ENCODE data around the gene FAAP20. TPM values are rescaled to one million over a fixed set of nuclear protein-coding genes. Genes with fewer than 3 reads are reported as not detected.
A peak's percentile ranks its signal among the peaks of the same experiment; 100 is the strongest.

FAAP20 gene
- total and polyA plus RNA-seq, 2 experiments from 2014 or later, result 24.9 to 117 TPM

DNA sequence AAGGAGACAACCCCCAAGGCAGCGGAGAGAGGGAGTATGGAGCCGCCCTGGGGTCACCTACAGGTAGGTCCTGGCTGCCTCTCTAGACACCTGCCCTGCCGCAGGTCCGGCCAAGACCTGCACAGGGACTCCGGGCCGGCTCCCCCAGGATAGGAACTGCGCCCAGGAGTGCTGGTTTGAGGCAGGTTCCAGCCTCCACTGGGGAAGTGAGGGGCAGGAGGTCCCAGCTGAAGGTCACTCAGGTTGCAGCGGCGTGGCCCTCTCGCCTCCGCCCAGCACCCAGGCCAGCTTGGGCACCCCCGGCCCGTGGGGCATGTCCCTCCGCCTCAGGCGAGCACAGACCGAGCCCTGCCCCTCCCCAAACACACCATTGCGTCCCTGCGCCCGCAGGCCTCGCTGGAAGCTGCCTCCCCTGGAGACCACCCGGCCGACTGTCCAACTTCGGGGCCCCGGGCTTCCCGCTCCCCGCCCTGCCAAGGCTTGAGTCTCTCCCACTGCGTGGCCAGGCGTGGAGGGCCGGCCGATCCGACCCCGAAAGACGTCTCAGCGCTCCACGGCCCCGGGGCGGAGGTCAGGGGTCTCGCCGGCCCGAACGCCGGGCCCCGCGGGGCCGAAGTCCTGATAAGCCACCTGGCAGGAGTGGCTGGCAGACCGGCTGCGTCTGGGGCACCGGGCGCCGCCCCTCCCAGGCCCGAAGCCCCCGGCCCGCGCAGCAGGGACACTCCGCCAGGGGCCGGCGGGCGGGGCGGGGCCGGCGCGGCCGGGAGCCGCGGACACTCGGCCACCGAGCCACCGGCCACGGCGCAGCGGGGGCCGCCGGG, 32.2 kb upstream of the FAAP20 start:
- peaks cover 40% of the 10 kb centered on the region for H3K79me2 ChIP-seq

DNA sequence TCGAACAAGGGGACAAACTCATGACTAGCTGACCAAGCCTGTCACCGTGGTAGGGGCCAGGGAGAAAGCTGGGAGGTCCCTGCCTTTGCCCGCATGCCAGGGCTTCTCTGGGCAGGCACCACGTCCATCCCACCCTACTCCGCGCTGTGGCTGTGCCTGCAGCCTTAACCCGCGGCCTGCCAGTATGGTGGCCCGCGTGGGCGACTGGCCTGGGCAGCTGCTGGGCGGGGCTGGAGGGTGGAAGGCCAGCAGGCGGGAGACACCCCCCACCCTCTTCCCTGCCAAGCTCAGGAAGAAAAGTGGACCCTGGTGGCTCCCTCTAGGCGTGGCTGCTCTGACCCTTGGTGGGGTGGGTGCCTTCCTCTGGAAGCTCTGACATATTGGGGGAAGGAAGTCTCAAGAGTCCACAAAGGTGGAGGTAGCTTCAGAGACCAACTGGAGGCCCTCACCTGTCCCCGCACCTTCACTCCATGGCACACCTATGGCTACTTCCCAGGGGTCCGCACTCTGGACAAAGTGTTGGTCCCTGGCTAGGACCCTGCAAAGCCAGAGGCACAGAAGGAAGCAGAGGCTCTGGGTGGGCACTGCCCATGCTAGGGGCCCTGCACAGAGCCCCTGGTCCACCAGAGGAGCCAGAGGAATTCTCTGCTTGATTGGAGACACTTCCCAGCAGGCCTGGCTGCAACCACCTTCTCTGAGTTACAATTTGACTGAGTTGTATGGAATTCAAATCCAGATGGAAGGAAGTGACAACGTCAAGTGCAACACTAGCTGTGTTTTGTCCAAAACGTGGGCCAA, 30.3 kb upstream of the FAAP20 start:
- no peak overlapping the region for H3K4me3 ChIP-seq
- peaks cover 21% of the 10 kb centered on the region for H3K79me2 ChIP-seq
- H3K9me3 ChIP-seq (ENCODE audit: low read depth), result no peaks in the 10 kb centered on the region
- no peaks in the 10 kb centered on the region for H3K9me2 ChIP-seq (replicated peaks; ENCODE audit: insufficient read depth)
- no peaks in the 10 kb centered on the region for H3K27me3 ChIP-seq
- TF ChIP-seq, protein P1, sequence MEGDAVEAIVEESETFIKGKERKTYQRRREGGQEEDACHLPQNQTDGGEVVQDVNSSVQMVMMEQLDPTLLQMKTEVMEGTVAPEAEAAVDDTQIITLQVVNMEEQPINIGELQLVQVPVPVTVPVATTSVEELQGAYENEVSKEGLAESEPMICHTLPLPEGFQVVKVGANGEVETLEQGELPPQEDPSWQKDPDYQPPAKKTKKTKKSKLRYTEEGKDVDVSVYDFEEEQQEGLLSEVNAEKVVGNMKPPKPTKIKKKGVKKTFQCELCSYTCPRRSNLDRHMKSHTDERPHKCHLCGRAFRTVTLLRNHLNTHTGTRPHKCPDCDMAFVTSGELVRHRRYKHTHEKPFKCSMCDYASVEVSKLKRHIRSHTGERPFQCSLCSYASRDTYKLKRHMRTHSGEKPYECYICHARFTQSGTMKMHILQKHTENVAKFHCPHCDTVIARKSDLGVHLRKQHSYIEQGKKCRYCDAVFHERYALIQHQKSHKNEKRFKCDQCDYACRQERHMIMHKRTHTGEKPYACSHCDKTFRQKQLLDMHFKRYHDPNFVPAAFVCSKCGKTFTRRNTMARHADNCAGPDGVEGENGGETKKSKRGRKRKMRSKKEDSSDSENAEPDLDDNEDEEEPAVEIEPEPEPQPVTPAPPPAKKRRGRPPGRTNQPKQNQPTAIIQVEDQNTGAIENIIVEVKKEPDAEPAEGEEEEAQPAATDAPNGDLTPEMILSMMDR (IDR thresholded peaks at IDR 0.05; ENCODE audit: poor library complexity), result no peak
- TF ChIP-seq EZH2phosphoT487 (IDR thresholded peaks at IDR 0.05; ENCODE audit: low read depth, severe bottlenecking, unreplicated experiment), result no peak
- TF ChIP-seq EZH2 (IDR thresholded peaks at IDR 0.05; ENCODE audit: borderline replicate concordance), result no peak
- WGBS (ENCODE audit: low lambda C conversion rate, missing lambda C conversion rate), result 96% methylated on average over 18 of the region's 18 CpGs
- H3K4me1 ChIP-seq (ENCODE audit: insufficient read depth), result peaks cover 12% of the 10 kb centered on the region
- H2AFZ ChIP-seq, result no peak overlapping the region
- H3K27ac ChIP-seq, result no peak overlapping the region
- no peak for DNase-seq (ENCODE audit: low spot score)
- no peak overlapping the region for H3K4me2 ChIP-seq
- no peaks in the 10 kb centered on the region for H3K36me3 ChIP-seq (replicated peaks; ENCODE audit: insufficient read depth, low read depth)
- H4K20me1 ChIP-seq (ENCODE audit: insufficient read depth, poor library complexity, severe bottlenecking), result peaks cover 12% of the 10 kb centered on the region

More for the DNA sequence above, 32.2 kb upstream of the FAAP20 start:
- peaks cover 31% of the 10 kb centered on the region for H3K4me1 ChIP-seq (ENCODE audit: insufficient read depth)
- no peaks in the 10 kb centered on the region for H3K9me2 ChIP-seq (replicated peaks; ENCODE audit: insufficient read depth)
- H4K20me1 ChIP-seq (ENCODE audit: insufficient read depth, poor library complexity, severe bottlenecking), result peaks cover 31% of the 10 kb centered on the region
- TF ChIP-seq EZH2phosphoT487 (IDR thresholded peaks at IDR 0.05; ENCODE audit: low read depth, severe bottlenecking, unreplicated experiment) (no peak), EZH2 (IDR thresholded peaks at IDR 0.05; ENCODE audit: borderline replicate concordance) (no peak)
- TF ChIP-seq, protein P1 (IDR thresholded peaks at IDR 0.05; ENCODE audit: poor library complexity), result no peak
- peak overlapping the region; percentile 100 for H3K27ac ChIP-seq
- peak overlapping the region; percentile 99 for H3K4me2 ChIP-seq
- 55% methylated on average over 18 of the region's 73 CpGs for WGBS (ENCODE audit: low lambda C conversion rate, missing lambda C conversion rate)
- H3K27me3 ChIP-seq, result no peaks in the 10 kb centered on the region
- DNase-seq (ENCODE audit: low spot score), result peak; percentile 58
- peak overlapping the region; percentile 88 for H2AFZ ChIP-seq
- H3K36me3 ChIP-seq (replicated peaks; ENCODE audit: insufficient read depth, low read depth), result no peaks in the 10 kb centered on the region
- peak overlapping the region; percentile 96 for H3K4me3 ChIP-seq
- H3K9me3 ChIP-seq (ENCODE audit: low read depth), result no peaks in the 10 kb centered on the region

- H3K4me3 ChIP-seq, result no peak overlapping the region
- peaks cover 14% of the 10 kb centered on the region for H3K79me2 ChIP-seq
- peaks cover 6% of the 10 kb centered on the region for H4K20me1 ChIP-seq (ENCODE audit: insufficient read depth, poor library complexity, severe bottlenecking)
- no peak overlapping the region for H2AFZ ChIP-seq
- DNase-seq (ENCODE audit: low spot score), result no peak
- no peaks in the 10 kb centered on the region for H3K36me3 ChIP-seq (replicated peaks; ENCODE audit: insufficient read depth, low read depth)
- no peak overlapping the region for H3K4me2 ChIP-seq
- no peak overlapping the region for H3K27ac ChIP-seq
- H3K27me3 ChIP-seq, result no peaks in the 10 kb centered on the region
- no peaks in the 10 kb centered on the region for H3K9me2 ChIP-seq (replicated peaks; ENCODE audit: insufficient read depth)
- H3K9me3 ChIP-seq (ENCODE audit: low read depth), result no peaks in the 10 kb centered on the region
- TF ChIP-seq, protein P1 (IDR thresholded peaks at IDR 0.05; ENCODE audit: poor library complexity), result no peak
- TF ChIP-seq EZH2phosphoT487 (IDR thresholded peaks at IDR 0.05; ENCODE audit: low read depth, severe bottlenecking, unreplicated experiment), result no peak
- TF ChIP-seq EZH2 (IDR thresholded peaks at IDR 0.05; ENCODE audit: borderline replicate concordance), result no peak
- 95% methylated on average over 5 of the region's 7 CpGs for WGBS (ENCODE audit: low lambda C conversion rate, missing lambda C conversion rate)
- peaks cover 7% of the 10 kb centered on the region for H3K4me1 ChIP-seq (ENCODE audit: insufficient read depth)
Observed at GRCh38 chr1:2224170-2224584, 29.6 kb upstream of the FAAP20 start.

Measured in hepatocyte (in vitro differentiated cells).